H9 (cell line): ENCODE data around the gene PCDHGA12. TPM values are rescaled to one million over a fixed set of nuclear protein-coding genes. Genes with fewer than 3 reads are reported as not detected.
A peak's percentile ranks its signal among the peaks of the same experiment; 100 is the strongest.

Experiments
- DNase-seq: peaks from one replicate; pipeline ENCODE4 v3.0.0-alpha.2; 2017
- H2AFZ ChIP-seq: one replicate; pipeline ENCODE4 v1.6.1; 2013; ENCODE audit warnings: mild to moderate bottlenecking, low read length, control low read depth, moderate library complexity
- H2AK5ac ChIP-seq: 2 replicates; pipeline ENCODE4 v1.6.1; 2013; ENCODE audit warnings: low read length, control low read depth, mixed read lengths; ENCODE audit not compliant: insufficient read length
- H2BK120ac ChIP-seq: one replicate; pipeline ENCODE4 v1.6.1; 2013; ENCODE audit warnings: low read depth, mild to moderate bottlenecking, low read length, control low read depth, inconsistent platforms; ENCODE audit not compliant: poor library complexity, severe bottlenecking
- H2BK12ac ChIP-seq: 2 replicates; pipeline ENCODE4 v1.6.1; 2013; ENCODE audit warnings: low read length, control low read depth, mixed read lengths, low read depth; ENCODE audit not compliant: insufficient read length
- H2BK15ac ChIP-seq: 2 replicates; pipeline ENCODE4 v1.6.1; 2013; ENCODE audit warnings: low read depth, low read length, control low read depth
- H2BK20ac ChIP-seq: one replicate; pipeline ENCODE4 v1.6.1; 2013; ENCODE audit warnings: low read depth, mild to moderate bottlenecking, low read length, control low read depth, inconsistent platforms; ENCODE audit not compliant: poor library complexity, severe bottlenecking
- H2BK5ac ChIP-seq: 2 replicates; pipeline ENCODE4 v1.6.1; 2013; ENCODE audit warnings: low read length, control low read depth, mixed read lengths; ENCODE audit not compliant: insufficient read length
- H3K14ac ChIP-seq: 2 replicates; pipeline ENCODE4 v1.6.1; 2013; ENCODE audit warnings: low read length, control low read depth; ENCODE audit not compliant: insufficient read depth
- H3K18ac ChIP-seq: 2 replicates; pipeline ENCODE4 v1.6.1; 2013; ENCODE audit warnings: low read depth, mild to moderate bottlenecking, mixed read lengths, low read length, control low read depth; ENCODE audit not compliant: insufficient read length
- H3K23ac ChIP-seq: 2 replicates; pipeline ENCODE4 v1.6.1; 2013; ENCODE audit warnings: low read length, control low read depth, mixed read lengths, low read depth; ENCODE audit not compliant: insufficient read length
- H3K23me2 ChIP-seq: 2 replicates; pipeline ENCODE4 v1.6.1; 2013; ENCODE audit warnings: low read depth, mild to moderate bottlenecking, mixed read lengths, low read length, control low read depth; ENCODE audit not compliant: insufficient read length, poor library complexity, severe bottlenecking
- H3K27ac ChIP-seq: 2 replicates; pipeline ENCODE4 v1.5.1; 2013; ENCODE audit warnings: low read length, control low read depth, mixed read lengths, low read depth; ENCODE audit not compliant: insufficient read length
- H3K27me3 ChIP-seq: 2 replicates; pipeline ENCODE4 v1.6.1; 2013; ENCODE audit warnings: low read length, control low read depth, inconsistent platforms; ENCODE audit not compliant: insufficient read depth
- H3K4ac ChIP-seq: 2 replicates; pipeline ENCODE4 v1.6.1; 2013; ENCODE audit warnings: low read depth, mild to moderate bottlenecking, control low read depth, inconsistent platforms, low read length, moderate library complexity
- H3K4me1 ChIP-seq: 2 replicates; pipeline ENCODE4 v1.6.1; 2013; ENCODE audit warnings: low read length, control low read depth, inconsistent platforms; ENCODE audit not compliant: insufficient read depth
- H3K4me2 ChIP-seq: 2 replicates; pipeline ENCODE4 v1.6.1; 2013; ENCODE audit warnings: low read length, control low read depth, mixed read lengths; ENCODE audit not compliant: insufficient read length, insufficient read depth
- H3K56ac ChIP-seq: 2 replicates; pipeline ENCODE4 v1.6.1; 2013; ENCODE audit warnings: low read depth, mild to moderate bottlenecking, mixed read lengths, low read length, control low read depth; ENCODE audit not compliant: insufficient read length
- H3K79me1 ChIP-seq: 2 replicates; pipeline ENCODE4 v1.6.1; 2013; ENCODE audit warnings: low read depth, mild to moderate bottlenecking, moderate library complexity, low read length, control low read depth, inconsistent platforms; ENCODE audit not compliant: insufficient read depth, poor library complexity, severe bottlenecking
- H3K79me2 ChIP-seq: 2 replicates; pipeline ENCODE4 v1.6.1; 2013; ENCODE audit warnings: low read length, control low read depth, inconsistent platforms; ENCODE audit not compliant: insufficient read depth
- H3K9ac ChIP-seq: 2 replicates; pipeline ENCODE4 v1.6.1; 2013; ENCODE audit warnings: low read length, control low read depth, mixed read lengths; ENCODE audit not compliant: insufficient read length; ENCODE audit errors: extremely low read depth
- H3K9me3 ChIP-seq: one replicate; pipeline ENCODE4 v1.6.1; 2013; ENCODE audit warnings: low read depth, low read length, inconsistent platforms; ENCODE audit not compliant: control insufficient read depth
- H3T11ph ChIP-seq: one replicate; pipeline ENCODE4 v1.6.1; 2013; ENCODE audit warnings: mild to moderate bottlenecking, low read length, control low read depth, inconsistent platforms
- H4K20me1 ChIP-seq: one replicate; pipeline ENCODE4 v1.6.1; 2013; ENCODE audit not compliant: control insufficient read depth, insufficient read length, insufficient read depth
- H4K5ac ChIP-seq: 2 replicates; pipeline ENCODE4 v1.6.1; 2013; ENCODE audit warnings: low read depth, mild to moderate bottlenecking, mixed read lengths, low read length, control low read depth; ENCODE audit not compliant: insufficient read length
- H4K8ac ChIP-seq: replicated peaks from 2 replicates; pipeline ENCODE4 v1.6.1; 2013; ENCODE audit warnings: low read length, control low read depth, mixed read lengths, low read depth; ENCODE audit not compliant: insufficient read length
- H4K91ac ChIP-seq: 2 replicates; pipeline ENCODE4 v1.6.1; 2013; ENCODE audit warnings: low read depth, mild to moderate bottlenecking, moderate library complexity, mixed read lengths, low read length, control low read depth; ENCODE audit not compliant: insufficient read length
- H3K27ac Mint-ChIP-seq, 3 experiments: 2 replicates in 2 of 3; 3 replicates in 1 of 3; pipeline ENCODE4 v1.8.0; 2020 to 2021; ENCODE audit warnings: mixed read lengths in 3 of 3, mild to moderate bottlenecking in 1 of 3, moderate library complexity in 1 of 3
- H3K27me3 Mint-ChIP-seq: 2 replicates; pipeline ENCODE4 v1.8.0; 2021; ENCODE audit warnings: low read depth, mild to moderate bottlenecking, moderate library complexity, mixed read lengths
- H3K36me3 Mint-ChIP-seq, 3 experiments: 2 replicates in 2 of 3; 3 replicates in 1 of 3; pipeline ENCODE4 v1.8.0; 2020 to 2021; ENCODE audit warnings: low read depth in 3 of 3, mixed read lengths in 3 of 3; ENCODE audit not compliant: insufficient read depth in 1 of 3
- H3K4me1 Mint-ChIP-seq, 2 experiments: 2 replicates each; pipeline ENCODE4 v1.8.0; 2020; ENCODE audit warnings: mixed read lengths in 2 of 2
- H3K4me3 Mint-ChIP-seq, 2 experiments: 2 replicates in 1 of 2; 3 replicates in 1 of 2; pipeline ENCODE4 v1.8.0; 2020 to 2021; ENCODE audit warnings: mild to moderate bottlenecking in 2 of 2, mixed read lengths in 2 of 2, moderate library complexity in 1 of 2
- H3K9me3 Mint-ChIP-seq, 2 experiments: 2 replicates in 1 of 2; 3 replicates in 1 of 2; pipeline ENCODE4 v1.8.0; 2020; ENCODE audit warnings: mild to moderate bottlenecking in 2 of 2, mixed read lengths in 2 of 2, moderate library complexity in 1 of 2
- whole genome bisulfite sequencing: extraction: QIAGEN DNeasy Blood & Tissue Kit; methylation state at CpG from one replicate; pipeline ENCODE4 v1.1.7; 2013; ENCODE audit warnings: missing lambda C conversion rate, low lambda C conversion rate, mixed read lengths; ENCODE audit not compliant: insufficient read length; ENCODE audit errors: extremely low coverage; 5-methylcytosine and 5-hydroxymethylcytosine counted together
- total RNA-seq: library from RNA; stranded (reverse); gene quantifications from 2 replicates; pipeline ENCODE4 v1.2.1, GENCODE V29; 2021
- TF ChIP-seq, protein P1 (sequence below): fragments of 200-600 bp; sonication (generic); conservative IDR thresholded peaks from 3 replicates; pipeline ENCODE4 v1.8.0; 2021; ENCODE audit warnings: antibody characterized with exemption, mild to moderate bottlenecking

PCDHGA12 gene
- total RNA-seq, 1 experiment from 2014 or later: 1.3 TPM

DNA sequence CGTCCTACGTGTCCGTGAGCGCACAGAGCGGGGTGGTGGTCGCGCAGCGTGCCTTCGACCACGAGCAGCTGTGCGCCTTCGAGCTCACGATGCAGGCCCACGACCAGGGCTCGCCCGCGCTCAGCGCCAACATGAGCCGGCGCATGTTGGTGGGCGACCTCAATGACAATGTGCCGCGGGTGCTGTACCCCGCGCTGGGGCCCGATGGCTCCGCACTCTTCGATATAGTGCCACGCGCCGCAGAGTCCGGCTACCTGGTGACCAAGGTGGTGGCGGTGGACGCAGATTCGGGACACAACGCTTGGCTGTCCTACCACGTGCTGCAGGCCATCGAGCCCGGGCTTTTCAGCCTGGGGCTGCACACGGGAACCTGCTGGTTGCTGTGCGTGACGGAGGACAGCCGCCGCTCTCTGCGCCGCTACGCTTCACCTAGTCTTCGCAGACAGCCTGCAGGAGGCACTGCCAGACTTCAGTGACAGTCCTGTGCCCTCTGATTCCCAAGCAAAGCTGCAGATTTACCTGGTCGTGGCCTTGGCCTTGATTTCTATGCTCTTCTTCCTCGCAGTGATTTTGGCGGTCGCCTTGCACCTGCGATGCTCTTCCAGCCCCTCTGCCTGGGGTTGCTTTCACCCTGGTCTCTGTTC lies 2.4 kb upstream of the PCDHGA12 start:
- DNase-seq: no peak
- H3K9me3 ChIP-seq: peaks cover 23% of the 10 kb centered on the region
- no peak overlapping the region for H2BK20ac ChIP-seq
- no peak overlapping the region for H4K91ac ChIP-seq
- no CpG with 5 or more reads among the region's 53 CpGs for WGBS
- H3K4me1 ChIP-seq: no peaks in the 10 kb centered on the region
- peaks cover 3% of the 10 kb centered on the region for H3K27me3 Mint-ChIP-seq
- peak overlapping the region in 1 of 2 experiments; percentile 63; a peak in 1 of 5 replicates for H3K4me3 Mint-ChIP-seq
- H3K18ac ChIP-seq: no peak overlapping the region
- H3K79me1 ChIP-seq: no peaks in the 10 kb centered on the region
- no peaks in the 10 kb centered on the region for H3K79me2 ChIP-seq
- H2BK5ac ChIP-seq: no peak overlapping the region
- H3K23ac ChIP-seq: no peak overlapping the region
- H3K4me2 ChIP-seq: no peak overlapping the region
- H3T11ph ChIP-seq: no peak overlapping the region
- no peak overlapping the region for H3K14ac ChIP-seq
- H3K36me3 Mint-ChIP-seq: peaks cover 59 to 91% (median 63%) of the 10 kb centered on the region in 3 experiments
- H2BK12ac ChIP-seq: no peak overlapping the region
- no peak overlapping the region for H2BK120ac ChIP-seq
- H3K9ac ChIP-seq: no peak overlapping the region
- H3K9me3 Mint-ChIP-seq: peaks cover 67 to 87% of the 10 kb centered on the region in 2 experiments
- H3K56ac ChIP-seq: no peak overlapping the region
- H3K23me2 ChIP-seq: no peaks in the 10 kb centered on the region
- no peak overlapping the region for H4K8ac ChIP-seq
- TF ChIP-seq, protein P1, sequence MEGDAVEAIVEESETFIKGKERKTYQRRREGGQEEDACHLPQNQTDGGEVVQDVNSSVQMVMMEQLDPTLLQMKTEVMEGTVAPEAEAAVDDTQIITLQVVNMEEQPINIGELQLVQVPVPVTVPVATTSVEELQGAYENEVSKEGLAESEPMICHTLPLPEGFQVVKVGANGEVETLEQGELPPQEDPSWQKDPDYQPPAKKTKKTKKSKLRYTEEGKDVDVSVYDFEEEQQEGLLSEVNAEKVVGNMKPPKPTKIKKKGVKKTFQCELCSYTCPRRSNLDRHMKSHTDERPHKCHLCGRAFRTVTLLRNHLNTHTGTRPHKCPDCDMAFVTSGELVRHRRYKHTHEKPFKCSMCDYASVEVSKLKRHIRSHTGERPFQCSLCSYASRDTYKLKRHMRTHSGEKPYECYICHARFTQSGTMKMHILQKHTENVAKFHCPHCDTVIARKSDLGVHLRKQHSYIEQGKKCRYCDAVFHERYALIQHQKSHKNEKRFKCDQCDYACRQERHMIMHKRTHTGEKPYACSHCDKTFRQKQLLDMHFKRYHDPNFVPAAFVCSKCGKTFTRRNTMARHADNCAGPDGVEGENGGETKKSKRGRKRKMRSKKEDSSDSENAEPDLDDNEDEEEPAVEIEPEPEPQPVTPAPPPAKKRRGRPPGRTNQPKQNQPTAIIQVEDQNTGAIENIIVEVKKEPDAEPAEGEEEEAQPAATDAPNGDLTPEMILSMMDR: no peak
- H3K4me1 Mint-ChIP-seq: no peaks in the 10 kb centered on the region
- H2AK5ac ChIP-seq: no peak overlapping the region
- H4K20me1 ChIP-seq: no peaks in the 10 kb centered on the region
- H3K27ac Mint-ChIP-seq: no peak overlapping the region
- no peaks in the 10 kb centered on the region for H3K27me3 ChIP-seq
- no peak overlapping the region for H4K5ac ChIP-seq
- H2AFZ ChIP-seq: no peak overlapping the region
- H2BK15ac ChIP-seq: no peak overlapping the region
- H3K4ac ChIP-seq: no peak overlapping the region
- H3K27ac ChIP-seq: no peak overlapping the region
